Astrocyte (in vitro differentiated cells and primary cell): Measurements from ENCODE around the gene PRRC2B. TPM values are rescaled to one million over a fixed set of nuclear protein-coding genes. Genes with fewer than 3 reads are reported as not detected.

ENCODE experiments used
- DNase-seq: peaks from one replicate; pipeline ENCODE4 v3.0.0-alpha.2; 2010; ENCODE audit warnings: low read depth
- FAIRE-seq: peaks from 2 replicates; lab custom pipeline; 2011; peaks lifted over from hg19 to GRCh38; lab: Jason Lieb, UNC
- H2AFZ ChIP-seq: 2 replicates; pipeline ENCODE4 v1.6.0; 2012; ENCODE audit warnings: low read depth, low read length, inconsistent platforms
- H3K27ac ChIP-seq: 2 replicates; pipeline ENCODE4 v1.5.1; 2011; ENCODE audit warnings: low read depth, low read length, inconsistent platforms
- H3K27me3 ChIP-seq: 2 replicates; pipeline ENCODE4 v1.6.0; 2011; ENCODE audit warnings: low read length, inconsistent platforms; ENCODE audit not compliant: insufficient read depth
- H3K36me3 ChIP-seq: 2 replicates; pipeline ENCODE4 v1.5.1; 2011; ENCODE audit warnings: low read length, inconsistent platforms; ENCODE audit not compliant: insufficient read depth
- H3K4me1 ChIP-seq: 2 replicates; pipeline ENCODE4 v1.5.1; 2011; ENCODE audit warnings: low read length, inconsistent platforms; ENCODE audit not compliant: insufficient read depth
- H3K4me2 ChIP-seq: 2 replicates; pipeline ENCODE4 v1.6.0; 2012; ENCODE audit warnings: low read length, inconsistent platforms
- H3K4me3 ChIP-seq: 2 replicates; pipeline ENCODE4 v1.5.1; 2011; ENCODE audit warnings: low read depth, mild to moderate bottlenecking, low read length, inconsistent platforms; ENCODE audit not compliant: insufficient read depth
- H3K79me2 ChIP-seq: 2 replicates; pipeline ENCODE4 v1.6.0; 2012; ENCODE audit warnings: mild to moderate bottlenecking, low read length, inconsistent platforms; ENCODE audit not compliant: insufficient read depth
- H3K9ac ChIP-seq: 2 replicates; pipeline ENCODE4 v1.6.0; 2012; ENCODE audit warnings: mild to moderate bottlenecking, low read length, inconsistent platforms
- H3K9me3 ChIP-seq: 2 replicates; pipeline ENCODE4 v1.5.1; 2012; ENCODE audit warnings: low read depth, mild to moderate bottlenecking, low read length, inconsistent platforms; ENCODE audit not compliant: insufficient read depth
- H4K20me1 ChIP-seq: 2 replicates; pipeline ENCODE4 v1.6.0; 2012; ENCODE audit warnings: low read length, inconsistent platforms; ENCODE audit not compliant: insufficient read depth
- H3K27ac Mint-ChIP-seq: one replicate; pipeline ENCODE4 v1.8.0; 2021; ENCODE audit warnings: mild to moderate bottlenecking, mixed read lengths; ENCODE audit not compliant: unreplicated experiment
- H3K27me3 Mint-ChIP-seq: one replicate; pipeline ENCODE4 v1.8.0; 2021; ENCODE audit warnings: low read depth, mixed read lengths; ENCODE audit not compliant: unreplicated experiment
- H3K36me3 Mint-ChIP-seq: one replicate; pipeline ENCODE4 v1.8.0; 2021; ENCODE audit warnings: low read depth, mixed read lengths; ENCODE audit not compliant: unreplicated experiment
- H3K4me1 Mint-ChIP-seq: one replicate; pipeline ENCODE4 v1.8.0; 2021; ENCODE audit warnings: low read depth, mixed read lengths; ENCODE audit not compliant: unreplicated experiment
- H3K4me3 Mint-ChIP-seq: one replicate; pipeline ENCODE4 v1.8.0; 2021; ENCODE audit warnings: mild to moderate bottlenecking, moderate library complexity, mixed read lengths; ENCODE audit not compliant: unreplicated experiment
- H3K9me3 Mint-ChIP-seq: one replicate; pipeline ENCODE4 v1.8.0; 2021; ENCODE audit warnings: mild to moderate bottlenecking, mixed read lengths; ENCODE audit not compliant: unreplicated experiment
- CTCF ChIP-seq: IDR thresholded peaks from 2 replicates; pipeline ENCODE4 v1.5.1; 2011; ENCODE audit warnings: low read depth, mild to moderate bottlenecking, inconsistent platforms, low read length, moderate library complexity; ENCODE audit not compliant: insufficient read depth
- EZH2 ChIP-seq: IDR thresholded peaks from 2 replicates; pipeline ENCODE4 v1.6.1; 2012; ENCODE audit warnings: mild to moderate bottlenecking, low read length, inconsistent platforms; ENCODE audit not compliant: insufficient read depth
- total RNA-seq: library from RNA; stranded (reverse); gene quantifications from 2 replicates; pipeline ENCODE4 v1.2.1, GENCODE V29; 2021

PRRC2B gene
- total RNA-seq, 1 donor from 2014 or later, result 292 TPM

GRCh38 chr9:131409458-131409992 is 15.6 kb downstream of the PRRC2B start:
- Histone ChIP-seq H3K36me3 (no peaks in the 10 kb centered on the region), H3K9ac (no peak overlapping the region), H4K20me1 (peaks cover 97% of the 10 kb centered on the region), H3K27ac (no peak overlapping the region), H3K9me3 (no peaks in the 10 kb centered on the region), H3K4me1 (peaks cover 45% of the 10 kb centered on the region), H3K79me2 (peaks cover 100% of the 10 kb centered on the region), H3K4me3 (no peak overlapping the region), H2AFZ (no peak overlapping the region), H3K4me2 (peak overlapping the region; percentile 27), H3K27me3 (no peaks in the 10 kb centered on the region)
- H3K9me3 Mint-ChIP-seq, result no peaks in the 10 kb centered on the region
- no peak for DNase-seq
- peak overlapping the region; percentile 3 for H3K27ac Mint-ChIP-seq
- no peaks in the 10 kb centered on the region for H3K36me3 Mint-ChIP-seq
- no peaks in the 10 kb centered on the region for H3K27me3 Mint-ChIP-seq
- no peak overlapping the region for H3K4me3 Mint-ChIP-seq
- peaks cover 67% of the 10 kb centered on the region for H3K4me1 Mint-ChIP-seq
- no peak for FAIRE-seq
- no peak for TF ChIP-seq CTCF
- TF ChIP-seq EZH2, result no peak

GRCh38 chr9:131410044-131410491 is 16.2 kb downstream of the PRRC2B start:
- Mint-ChIP-seq H3K9me3 (no peaks in the 10 kb centered on the region), H3K27me3 (no peaks in the 10 kb centered on the region), H3K27ac (peak overlapping the region; percentile 41), H3K4me1 (peaks cover 62% of the 10 kb centered on the region), H3K36me3 (no peaks in the 10 kb centered on the region), H3K4me3 (peak overlapping the region; percentile 27)
- no peak overlapping the region for H3K9ac ChIP-seq
- FAIRE-seq (no peak), DNase-seq (no peak)
- no peak overlapping the region for H2AFZ ChIP-seq
- H3K36me3 ChIP-seq, result no peaks in the 10 kb centered on the region
- H3K79me2 ChIP-seq, result peaks cover 100% of the 10 kb centered on the region
- H3K27ac ChIP-seq, result no peak overlapping the region
- peak overlapping the region; percentile 27 for H3K4me2 ChIP-seq
- peaks cover 97% of the 10 kb centered on the region for H4K20me1 ChIP-seq
- H3K9me3 ChIP-seq, result no peaks in the 10 kb centered on the region
- peaks cover 40% of the 10 kb centered on the region for H3K4me1 ChIP-seq
- H3K27me3 ChIP-seq, result no peaks in the 10 kb centered on the region
- H3K4me3 ChIP-seq, result no peak overlapping the region
- TF ChIP-seq EZH2 (no peak), CTCF (no peak)
